ENCODE measurements around the gene MYBPH.

MYBPH gene

DNA sequence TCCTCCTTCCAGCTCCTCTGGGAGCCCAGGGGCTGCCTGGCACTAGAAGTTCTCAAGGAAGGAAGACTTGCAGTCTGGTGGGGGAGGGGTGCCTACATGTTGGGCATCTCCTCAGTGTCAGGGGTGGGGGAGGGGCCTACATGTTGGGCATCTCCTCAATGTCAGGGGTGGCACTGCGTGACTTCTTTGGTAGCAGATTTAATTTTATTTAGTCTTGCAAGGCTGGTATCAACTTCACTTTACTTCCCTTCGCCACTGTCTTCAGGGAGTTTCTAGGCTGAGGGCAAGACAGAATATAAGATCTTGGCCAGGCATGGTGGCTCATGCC, 29.6 kb downstream of the MYBPH start:
- no peak for DNase-seq

GRCh38 chr1:203145321-203146041, 30.1 kb downstream of the MYBPH start:
- DNase-seq = no peak

- no peak for DNase-seq
These were observed 31.0 kb downstream of the MYBPH start for GRCh38 chr1:203144661-203145060.

DNA sequence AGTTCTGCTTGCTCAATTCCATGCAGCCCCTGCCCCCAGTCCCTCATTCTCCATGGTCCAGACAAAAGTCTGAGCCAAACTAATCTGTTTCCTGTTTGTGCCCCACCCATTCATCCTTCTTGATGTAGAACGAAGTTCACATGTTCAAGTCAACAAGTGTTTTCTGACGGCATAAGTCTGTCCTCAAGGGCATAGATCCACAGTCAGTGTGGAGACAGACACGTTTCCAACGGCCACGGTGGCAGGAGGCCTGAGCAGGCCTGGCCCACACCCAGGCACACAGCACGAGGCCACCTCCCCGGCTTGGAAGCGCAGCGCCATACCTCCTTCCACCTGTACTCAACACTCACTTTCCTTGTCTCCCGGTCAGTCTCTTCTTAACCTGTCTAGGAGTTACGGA, 32.0 kb downstream of the MYBPH start:
- DNase-seq = no peak

DNA sequence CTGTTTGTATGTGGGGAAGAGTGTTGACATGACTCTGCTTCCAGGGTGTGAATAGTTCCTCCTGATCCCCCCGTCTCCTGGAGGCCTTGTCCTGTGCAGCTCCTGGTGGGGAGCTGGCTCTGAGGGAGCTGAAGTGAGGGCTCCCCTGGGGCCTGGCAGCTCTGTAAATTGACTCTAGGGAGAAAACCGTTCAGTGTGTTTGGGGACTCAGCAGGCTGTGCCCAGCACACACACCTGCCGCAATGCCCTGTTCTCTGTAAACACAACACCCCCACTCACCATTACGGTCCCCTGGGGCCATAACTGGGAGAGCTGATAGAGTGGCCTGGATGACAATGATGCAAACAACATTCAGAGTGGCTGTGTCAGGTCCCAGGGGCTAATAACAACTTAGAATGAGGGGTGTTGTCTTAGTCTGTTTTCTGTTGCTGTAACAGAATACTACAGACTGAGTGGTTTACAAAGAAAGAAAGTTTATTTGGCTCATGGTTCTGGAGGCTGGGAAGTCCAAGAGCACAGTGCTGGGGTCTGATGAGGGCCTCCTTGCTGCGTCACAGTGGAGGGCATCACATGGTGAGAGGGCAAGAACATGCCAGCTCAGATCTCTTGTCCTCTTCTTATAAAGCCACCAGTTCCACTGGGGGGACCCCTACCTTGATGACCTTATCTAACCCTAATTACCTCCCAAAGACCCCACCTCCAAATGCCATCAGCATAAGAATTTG, 32.8 kb downstream of the MYBPH start:
- DNase-seq = no peak

DNA sequence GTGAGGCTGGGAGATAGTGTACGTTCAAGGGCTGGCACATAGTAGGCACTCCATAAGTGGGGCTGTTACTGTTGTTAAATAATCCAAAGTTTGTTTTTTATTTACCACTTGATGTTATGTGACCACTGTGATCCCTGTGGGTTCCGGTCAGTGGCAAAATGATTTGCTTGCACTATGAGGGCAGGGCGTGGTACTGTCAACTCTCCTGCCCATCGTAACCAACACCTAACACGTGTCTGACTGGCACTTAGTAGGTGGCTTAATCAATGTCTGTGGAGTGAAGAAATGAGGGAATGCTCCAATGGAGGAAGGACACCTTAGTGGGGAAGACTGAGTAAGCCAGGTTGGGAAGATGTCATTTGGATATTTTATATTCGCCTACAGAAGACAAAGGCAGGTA, 33.5 kb downstream of the MYBPH start:
- no peak for DNase-seq

GRCh38 chr1:203140743-203141520, 34.7 kb downstream of the MYBPH start:
- no peak for DNase-seq

GRCh38 chr1:203139976-203140475, 35.6 kb downstream of the MYBPH start:
- DNase-seq = no peak

- DNase-seq = no peak
These were observed 37.6 kb downstream of the MYBPH start for GRCh38 chr1:203138066-203138465.

GRCh38 chr1:203137324-203137723, 38.3 kb downstream of the MYBPH start:
- DNase-seq = no peak

DNA sequence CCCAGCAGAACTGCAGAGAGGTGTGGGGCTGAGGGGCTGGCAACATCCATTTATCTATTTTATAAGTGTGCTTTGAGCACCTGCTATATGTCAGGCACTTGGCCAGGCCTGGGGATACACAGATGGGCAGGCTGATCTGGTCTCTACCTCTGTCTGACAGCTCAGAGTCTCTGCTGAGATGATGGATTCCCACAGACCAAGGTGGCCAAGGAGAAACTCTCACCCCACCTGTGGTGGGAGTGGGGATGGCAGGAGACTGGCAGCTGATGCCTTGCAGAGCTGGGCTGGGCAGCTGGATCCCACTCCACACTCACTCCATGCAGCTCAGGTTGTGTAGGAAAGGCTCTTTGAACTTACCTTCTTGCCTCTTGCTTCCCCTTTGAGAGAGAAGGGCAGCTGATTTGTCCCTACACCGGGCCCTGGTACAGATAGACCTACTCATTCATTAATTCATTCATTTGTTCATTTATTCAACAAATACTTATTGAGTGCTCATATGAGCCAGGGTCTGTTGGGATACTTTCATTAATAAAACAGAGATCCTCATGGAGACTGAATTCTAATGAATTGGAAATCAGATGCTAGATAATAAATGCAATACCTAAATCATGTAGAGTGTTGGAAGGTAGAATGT, 39.1 kb downstream of the MYBPH start:
- no peak for DNase-seq

DNA sequence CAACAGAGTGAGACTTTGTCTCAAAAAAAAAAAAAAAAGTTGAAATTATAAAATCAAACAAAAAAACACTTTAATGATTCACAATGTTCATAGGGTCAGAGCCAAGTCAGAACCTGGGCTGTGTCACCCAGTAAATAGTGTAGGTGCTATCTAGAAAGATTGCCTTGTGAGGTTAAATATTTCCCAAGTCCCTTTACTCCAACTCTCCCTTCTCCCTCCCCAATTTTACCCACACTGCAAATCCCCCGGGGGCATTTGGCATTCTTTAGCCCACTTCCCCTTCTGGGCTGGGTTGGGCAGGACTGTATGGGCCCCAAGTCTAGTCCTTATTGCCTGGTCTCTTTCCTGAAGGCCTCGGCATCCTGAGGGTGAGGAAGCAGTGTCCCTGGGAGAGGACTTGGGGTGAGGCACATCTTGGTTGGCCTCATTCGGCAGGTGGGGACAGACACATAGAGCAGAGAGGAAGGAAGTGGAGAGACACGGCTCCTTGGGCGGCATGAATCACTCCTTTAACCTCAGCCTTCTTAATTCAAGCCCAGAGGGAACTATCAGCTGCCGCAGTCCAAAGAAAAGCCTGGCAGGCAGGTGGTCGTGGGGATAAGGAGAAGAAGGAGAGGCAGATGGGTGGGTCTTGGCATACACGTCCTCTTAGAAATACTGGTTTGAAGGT, 39.9 kb downstream of the MYBPH start:
- no peak for DNase-seq

DNA sequence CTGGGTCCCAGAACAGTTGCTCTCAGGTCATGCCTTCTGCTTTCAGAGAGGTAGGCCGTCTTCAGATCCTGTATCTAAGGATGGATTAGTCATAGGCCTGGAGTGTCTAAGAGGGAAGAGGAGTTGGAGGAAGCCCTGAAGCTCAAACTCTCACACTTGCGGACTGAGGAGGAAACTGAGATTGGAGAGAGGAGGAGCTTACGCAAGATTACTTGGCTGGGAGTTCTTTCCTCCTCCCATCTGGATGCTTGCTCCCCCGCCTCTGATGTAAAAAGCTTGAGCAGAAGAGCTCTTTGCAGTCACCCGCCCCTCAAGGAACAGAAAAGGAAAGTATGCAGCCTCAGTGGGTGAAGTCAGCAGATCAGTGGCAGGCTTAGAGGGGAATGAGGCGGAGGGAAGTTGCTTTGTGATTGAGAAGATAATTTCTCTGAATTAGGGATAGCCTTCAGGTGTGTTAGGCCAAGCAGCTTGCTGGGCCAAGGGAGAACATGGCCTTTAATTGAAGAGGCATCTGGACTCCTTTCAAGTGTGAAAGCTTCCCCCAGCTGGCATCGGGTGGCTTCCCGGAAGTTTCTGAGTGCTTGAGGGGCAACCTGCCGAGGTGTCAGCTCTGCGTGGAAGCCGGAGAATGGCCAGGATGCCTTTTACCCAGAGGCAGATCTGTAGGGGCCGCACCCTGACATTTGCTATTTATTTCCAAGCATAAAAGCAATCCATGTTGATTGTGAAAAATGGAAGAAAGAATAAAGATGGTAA, 41.5 kb downstream of the MYBPH start:
- DNase-seq = no peak

- DNase-seq = no peak
These were observed 44.0 kb downstream of the MYBPH start for GRCh38 chr1:203131548-203132200.

GRCh38 chr1:203130358-203130985, 45.2 kb downstream of the MYBPH start:
- DNase-seq = no peak

DNA sequence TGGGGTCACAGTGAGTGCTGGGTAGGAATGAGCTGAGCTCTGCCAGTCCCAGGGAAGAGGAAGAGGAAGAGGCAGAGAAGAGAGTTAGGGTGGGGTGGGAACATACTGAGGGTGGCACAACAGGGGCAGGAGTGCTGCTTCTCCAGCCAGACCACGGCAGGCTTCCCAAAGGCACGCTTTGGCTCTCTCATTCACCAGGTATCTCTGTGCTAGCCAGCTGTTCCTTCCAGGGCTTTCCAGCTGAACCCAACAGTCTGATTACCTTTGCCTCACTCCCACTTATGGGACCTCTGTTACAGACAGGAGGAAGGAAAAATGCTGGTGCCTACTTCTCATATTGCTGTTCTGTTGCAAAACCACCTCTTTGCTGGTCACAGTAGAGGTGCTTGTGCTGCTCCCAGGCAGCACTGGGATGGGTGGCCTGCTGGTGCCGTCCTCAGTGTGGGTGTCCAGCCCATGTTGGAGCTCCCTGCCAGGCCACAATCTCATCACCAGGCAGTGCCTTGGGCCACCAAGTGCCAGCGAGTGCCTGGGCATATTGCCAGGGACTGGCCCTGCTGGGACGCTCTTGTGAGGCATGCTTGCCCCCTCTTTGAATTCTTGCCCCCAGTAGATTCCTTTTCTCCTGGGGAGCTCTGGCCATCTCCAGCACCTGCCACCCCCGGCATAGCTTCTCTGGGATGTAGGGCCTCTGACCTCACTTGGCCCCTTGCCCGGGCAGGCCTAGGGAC, 46.0 kb downstream of the MYBPH start:
- no peak for DNase-seq

GRCh38 chr1:203128716-203129500, 46.7 kb downstream of the MYBPH start:
- no peak for DNase-seq

- no peak for DNase-seq
These were observed 47.3 kb downstream of the MYBPH start for GRCh38 chr1:203128431-203128715.

- DNase-seq = no peak
These were observed 47.8 kb downstream of the MYBPH start, which contains the start of gene ADORA1 for GRCh38 chr1:203127666-203128430. ADORA1 (plus strand) TSS chr1:203127726; CDS start chr1:203128842, 1,116 bp downstream.

All from CD4-positive, alpha-beta T cell treated with Interleukin-21 for 1 hour (primary cell).